ENCODE data around the gene GOLGA1.
"Not testable (repeated sequence)": the region's sequence is repeated elsewhere in the genome, so short reads cannot be mapped to it uniquely, and the experiment has no call there.

DNA sequence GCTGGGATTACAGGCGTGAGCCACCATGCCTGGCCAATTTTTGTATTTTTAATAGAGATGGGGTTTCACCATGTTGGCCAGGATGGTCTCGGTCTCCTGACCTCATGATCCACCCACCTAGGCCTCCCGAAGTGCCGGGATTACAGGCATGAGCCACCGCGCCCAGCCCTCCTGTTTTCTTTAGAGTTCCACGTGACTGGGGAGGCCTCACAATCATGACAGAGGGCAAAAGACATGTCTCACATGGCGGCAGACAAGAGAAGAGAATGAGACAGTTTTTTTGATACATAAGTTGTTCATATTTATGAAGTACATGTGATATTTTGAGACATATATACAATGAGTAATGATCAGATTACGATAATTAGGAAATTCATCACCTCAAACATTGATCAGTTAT, 94.4 kb downstream of the GOLGA1 start:
- TF ChIP-seq ZSCAN29 (IDR thresholded peaks at IDR 0.05); MAFG (tag; conservative IDR thresholded peaks at IDR 0.05); ATF7 (IDR thresholded peaks at IDR 0.05); HDAC2 (IDR thresholded peaks at IDR 0.05); FOXM1 (IDR thresholded peaks at IDR 0.05; ENCODE audit: low read depth); FOXM1 (CRISPR knock-in tag; IDR thresholded peaks at IDR 0.05; ENCODE audit: low read depth); POLR2AphosphoS2 (IDR thresholded peaks at IDR 0.05; ENCODE audit: low read length); SP2 (IDR thresholded peaks at IDR 0.05; ENCODE audit: extremely low read depth, low read depth, low read length, poor library complexity, severe bottlenecking): not testable (repeated sequence)
- TF ChIP-seq, protein P1, sequence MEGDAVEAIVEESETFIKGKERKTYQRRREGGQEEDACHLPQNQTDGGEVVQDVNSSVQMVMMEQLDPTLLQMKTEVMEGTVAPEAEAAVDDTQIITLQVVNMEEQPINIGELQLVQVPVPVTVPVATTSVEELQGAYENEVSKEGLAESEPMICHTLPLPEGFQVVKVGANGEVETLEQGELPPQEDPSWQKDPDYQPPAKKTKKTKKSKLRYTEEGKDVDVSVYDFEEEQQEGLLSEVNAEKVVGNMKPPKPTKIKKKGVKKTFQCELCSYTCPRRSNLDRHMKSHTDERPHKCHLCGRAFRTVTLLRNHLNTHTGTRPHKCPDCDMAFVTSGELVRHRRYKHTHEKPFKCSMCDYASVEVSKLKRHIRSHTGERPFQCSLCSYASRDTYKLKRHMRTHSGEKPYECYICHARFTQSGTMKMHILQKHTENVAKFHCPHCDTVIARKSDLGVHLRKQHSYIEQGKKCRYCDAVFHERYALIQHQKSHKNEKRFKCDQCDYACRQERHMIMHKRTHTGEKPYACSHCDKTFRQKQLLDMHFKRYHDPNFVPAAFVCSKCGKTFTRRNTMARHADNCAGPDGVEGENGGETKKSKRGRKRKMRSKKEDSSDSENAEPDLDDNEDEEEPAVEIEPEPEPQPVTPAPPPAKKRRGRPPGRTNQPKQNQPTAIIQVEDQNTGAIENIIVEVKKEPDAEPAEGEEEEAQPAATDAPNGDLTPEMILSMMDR (IDR thresholded peaks at IDR 0.05 in 2 of 3, conservative IDR thresholded peaks at IDR 0.05 in 1 of 3; ENCODE audit: insufficient read depth in 2 of 3, low read depth in 1 of 3, low read length in 3 of 3), result not testable (repeated sequence)
